ENCODE data around the gene MORF4L1. TPM values are rescaled to one million over a fixed set of nuclear protein-coding genes. Genes with fewer than 3 reads are reported as not detected.
A peak's percentile ranks its signal among the peaks of the same experiment; 100 is the strongest.

MORF4L1 gene
- total RNA-seq, 1 donor: 480 TPM

DNA sequence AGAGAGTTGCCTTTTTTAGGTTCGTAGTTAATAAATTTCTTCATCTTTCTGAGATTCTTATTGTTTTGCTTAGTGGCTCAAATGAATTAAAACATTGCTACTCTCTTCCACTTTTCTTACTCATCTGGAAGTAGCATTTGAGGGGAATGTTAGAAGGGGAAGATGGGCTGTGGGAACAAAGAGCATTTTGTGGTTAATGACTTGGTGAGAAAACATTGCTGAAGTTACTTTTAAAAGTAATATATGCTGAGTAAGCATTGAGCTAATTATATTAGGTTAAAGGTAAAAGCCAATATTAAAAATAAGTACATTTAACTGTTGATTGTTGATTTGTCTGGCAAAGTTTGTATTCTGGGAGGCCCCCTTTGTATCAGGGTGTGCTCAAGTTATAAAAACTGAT is 5.7 kb downstream of the MORF4L1 start:
- TF ChIP-seq CTCF (IDR thresholded peaks at IDR 0.05; ENCODE audit: insufficient read depth, low read depth, low read length): no peak
- peak overlapping the region; percentile 93 for H3K4me3 ChIP-seq (ENCODE audit: low read depth, low read length)
- DNase-seq (ENCODE audit: low read depth): peak; percentile 54

GRCh38 chr15:78879517-78880241 is 7.0 kb downstream of the MORF4L1 start:
- no peak overlapping the region for H3K4me3 ChIP-seq (ENCODE audit: low read depth, low read length)
- TF ChIP-seq CTCF (IDR thresholded peaks at IDR 0.05; ENCODE audit: insufficient read depth, low read depth, low read length): no peak
- peak; percentile 87 for DNase-seq (ENCODE audit: low read depth)

DNA sequence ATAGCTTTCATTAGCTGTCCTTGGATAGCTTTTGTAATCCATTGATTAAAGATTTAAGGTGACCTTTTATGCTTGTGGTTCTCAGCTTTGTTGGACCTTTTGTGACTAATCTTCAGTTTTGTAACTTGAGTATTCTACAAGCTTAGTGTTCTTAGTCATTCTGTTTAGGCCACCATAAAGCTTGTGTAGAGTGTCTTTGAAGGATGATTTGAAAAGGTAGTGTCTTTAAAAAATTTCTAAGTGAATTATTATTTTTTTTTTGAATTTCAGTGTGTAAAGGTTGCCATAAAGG is 7.5 kb downstream of the MORF4L1 start:
- H3K4me3 ChIP-seq (ENCODE audit: low read depth, low read length): no peak overlapping the region
- peak; percentile 60 for DNase-seq (ENCODE audit: low read depth)
- no peak for TF ChIP-seq CTCF (IDR thresholded peaks at IDR 0.05; ENCODE audit: insufficient read depth, low read depth, low read length)

- DNase-seq (ENCODE audit: low read depth): peak; percentile 49
- no peak for TF ChIP-seq CTCF (IDR thresholded peaks at IDR 0.05; ENCODE audit: insufficient read depth, low read depth, low read length)
- no peak overlapping the region for H3K4me3 ChIP-seq (ENCODE audit: low read depth, low read length)
Measured at GRCh38 chr15:78880813-78881212, 8.1 kb downstream of the MORF4L1 start.

DNA sequence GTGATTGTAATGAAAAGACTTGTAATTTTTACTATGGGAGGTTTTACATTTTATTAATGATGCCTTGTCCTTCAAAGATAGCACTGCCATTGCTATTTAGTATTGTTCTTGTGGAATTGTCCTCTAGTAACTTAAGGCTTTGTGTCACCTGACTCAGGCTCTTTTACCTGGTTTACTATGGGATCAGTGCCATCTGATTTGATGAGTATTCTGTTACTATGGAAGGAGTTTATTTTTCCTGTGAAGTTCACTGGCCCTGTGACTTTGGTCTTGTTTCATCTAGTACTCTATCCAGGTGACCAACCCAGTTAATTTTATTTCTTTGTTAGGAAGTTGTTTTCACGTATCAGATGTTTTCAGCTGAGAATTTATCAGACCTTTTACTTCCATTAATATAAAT is 9.0 kb downstream of the MORF4L1 start:
- H3K4me3 ChIP-seq (ENCODE audit: low read depth, low read length): no peak overlapping the region
- no peak for TF ChIP-seq CTCF (IDR thresholded peaks at IDR 0.05; ENCODE audit: insufficient read depth, low read depth, low read length)
- no peak for DNase-seq (ENCODE audit: low read depth)

GRCh38 chr15:78889000-78889399 is 16.3 kb downstream of the MORF4L1 start:
- no peak for TF ChIP-seq CTCF (IDR thresholded peaks at IDR 0.05; ENCODE audit: insufficient read depth, low read depth, low read length)
- H3K4me3 ChIP-seq (ENCODE audit: low read depth, low read length): no peak overlapping the region
- DNase-seq (ENCODE audit: low read depth): no peak

DNA sequence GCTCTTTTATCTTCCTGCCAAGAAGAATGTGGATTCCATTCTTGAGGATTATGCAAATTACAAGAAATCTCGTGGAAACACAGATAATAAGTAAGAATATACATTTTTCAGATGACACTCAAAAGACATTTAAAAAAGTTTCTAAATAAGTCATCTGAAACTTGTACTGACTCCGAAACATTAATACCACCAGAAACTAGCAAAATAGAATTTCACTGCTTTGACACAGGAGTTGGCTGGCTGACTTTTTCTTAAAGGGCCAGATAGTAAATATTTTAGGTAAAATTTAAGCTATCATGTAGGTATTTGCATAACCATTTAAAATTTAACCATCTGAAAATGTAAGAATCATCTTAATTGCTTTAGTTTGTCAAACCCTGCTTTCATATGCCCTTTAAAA is 20.8 kb downstream of the MORF4L1 start:
- DNase-seq (ENCODE audit: low read depth): no peak
- H3K4me3 ChIP-seq (ENCODE audit: low read depth, low read length): no peak overlapping the region
- no peak for TF ChIP-seq CTCF (IDR thresholded peaks at IDR 0.05; ENCODE audit: insufficient read depth, low read depth, low read length)
